ENCODE results near the gene EPHB3.

Gene EPHB3

DNA sequence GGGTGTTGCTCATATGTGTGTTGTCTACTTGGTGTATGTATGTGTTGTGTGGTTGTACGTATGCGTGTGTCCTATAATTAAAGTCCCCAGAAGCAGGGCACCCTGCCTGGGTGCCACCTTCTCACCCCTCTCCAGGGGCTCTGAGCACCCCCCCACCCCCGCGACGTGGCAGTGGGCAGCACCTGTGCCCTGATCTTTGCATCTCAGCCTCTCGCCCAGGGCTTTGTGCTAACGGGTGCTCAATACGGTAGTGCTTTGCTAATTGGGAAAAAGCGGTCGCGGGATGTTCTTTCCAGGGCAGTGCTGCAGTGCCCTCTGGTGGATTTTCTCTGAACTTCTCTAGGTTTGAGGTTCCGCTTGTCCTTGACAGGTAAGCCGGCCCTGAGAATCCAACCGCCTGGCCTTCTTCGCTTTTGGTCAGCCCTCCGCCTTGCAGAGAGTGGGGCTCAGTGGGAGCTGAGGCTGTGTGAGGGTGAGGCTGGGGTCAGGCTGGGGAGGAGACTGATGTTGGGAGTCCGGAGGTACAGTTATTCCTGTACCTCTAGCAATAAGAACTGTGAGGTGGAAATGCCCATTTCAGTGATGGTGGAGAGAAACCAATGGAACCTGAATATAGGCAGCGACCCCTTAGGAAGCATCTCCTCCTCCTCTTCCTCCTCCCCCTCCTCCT lies 17.6 kb upstream of the EPHB3 start:
- peak; percentile 73 for DNase-seq

DNA sequence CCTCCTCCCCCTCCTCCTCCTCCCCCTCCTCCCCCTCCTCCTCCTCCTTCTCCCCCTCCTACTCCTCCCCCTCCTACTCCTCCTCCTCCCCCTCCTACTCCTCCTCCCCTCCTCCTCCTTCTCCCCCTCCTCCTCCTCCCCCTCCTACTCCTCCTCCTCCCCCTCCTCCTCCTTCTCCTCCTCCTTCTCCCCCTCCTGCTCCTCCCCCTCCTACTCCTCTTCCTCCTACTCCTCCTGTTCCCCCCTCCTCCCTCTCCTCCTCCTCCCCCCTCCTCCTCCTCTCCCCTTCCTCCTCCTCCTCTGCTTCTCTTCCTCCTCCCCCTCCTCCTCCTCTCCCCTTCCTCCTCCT lies 17.1 kb upstream of the EPHB3 start:
- no peak for DNase-seq

DNA sequence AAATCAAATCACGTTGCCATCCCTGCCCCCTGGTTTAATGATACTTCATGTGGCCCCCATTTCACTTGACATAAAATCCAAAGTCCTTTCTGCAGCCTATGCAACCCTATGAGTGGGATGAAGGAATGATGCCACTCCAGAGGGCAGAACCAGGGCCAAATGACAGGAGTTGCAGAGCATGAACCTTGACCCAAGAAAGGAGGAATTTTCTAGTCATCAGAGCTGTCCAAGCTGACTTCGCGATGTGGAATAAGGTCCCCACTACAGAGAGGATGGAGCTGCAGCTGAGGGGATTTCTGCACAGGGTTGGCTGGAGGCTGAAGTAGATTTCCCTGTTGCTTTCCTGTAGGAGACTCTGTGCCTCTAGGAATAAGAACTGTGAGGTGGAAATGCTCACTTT lies 15.8 kb upstream of the EPHB3 start:
- no peak for DNase-seq

DNA sequence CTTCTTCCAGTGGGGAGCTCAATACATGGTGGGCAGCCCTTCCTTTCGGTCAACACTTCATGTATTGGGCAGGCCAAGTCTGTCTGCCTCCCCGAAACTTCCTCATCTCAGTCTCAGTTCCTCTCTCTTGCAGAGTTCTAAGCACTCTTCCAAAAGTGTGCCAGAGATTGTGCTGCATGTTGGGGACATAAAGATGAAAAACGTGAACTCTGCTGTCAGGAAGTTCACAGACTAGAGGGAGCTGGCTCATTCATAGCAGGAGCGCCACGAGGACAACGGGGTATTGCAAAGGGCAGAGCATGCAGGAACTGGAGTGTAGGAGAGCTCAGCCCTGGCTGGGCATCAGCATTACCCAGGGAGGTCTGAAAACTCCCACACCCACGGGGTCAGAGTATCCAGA lies 15.3 kb upstream of the EPHB3 start:
- DNase-seq = no peak

DNA sequence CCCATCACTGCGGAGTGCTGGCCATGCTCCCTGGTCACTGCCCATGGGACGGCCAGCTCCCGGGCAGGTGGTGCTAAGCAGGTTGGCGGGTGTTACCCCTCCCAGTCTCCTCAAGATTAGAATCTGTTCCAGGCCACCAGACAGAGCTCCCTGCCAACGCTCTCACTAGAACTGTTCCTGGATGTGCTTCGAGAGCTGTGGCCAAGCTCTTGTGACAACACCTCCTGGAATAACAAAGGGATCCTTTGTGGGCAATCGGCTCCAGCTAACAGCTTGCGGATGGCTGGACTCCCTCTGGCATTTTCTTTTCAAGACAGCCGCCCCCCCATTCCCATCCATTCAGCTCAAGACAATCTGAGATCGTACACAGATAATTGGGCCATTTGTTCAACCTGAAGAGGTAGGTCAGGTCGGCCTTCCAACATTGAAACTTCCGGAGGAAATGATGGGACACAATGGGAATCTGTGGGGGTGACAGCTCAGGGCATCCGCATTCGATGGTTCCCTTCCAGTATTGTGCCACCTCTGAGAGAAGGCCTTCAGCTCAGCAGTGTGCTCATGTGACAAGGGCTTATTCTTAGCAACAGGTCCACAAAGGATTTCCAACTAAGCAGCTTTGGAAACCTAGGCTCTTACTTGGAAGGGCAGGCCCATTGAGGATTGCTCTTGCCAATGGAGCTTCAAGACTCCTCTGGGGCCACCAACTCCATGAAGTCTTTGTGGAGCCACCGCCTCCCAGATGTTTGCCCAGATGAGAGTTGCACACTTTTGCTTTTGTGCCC lies 11.6 kb upstream of the EPHB3 start:
- no peak for DNase-seq

DNA sequence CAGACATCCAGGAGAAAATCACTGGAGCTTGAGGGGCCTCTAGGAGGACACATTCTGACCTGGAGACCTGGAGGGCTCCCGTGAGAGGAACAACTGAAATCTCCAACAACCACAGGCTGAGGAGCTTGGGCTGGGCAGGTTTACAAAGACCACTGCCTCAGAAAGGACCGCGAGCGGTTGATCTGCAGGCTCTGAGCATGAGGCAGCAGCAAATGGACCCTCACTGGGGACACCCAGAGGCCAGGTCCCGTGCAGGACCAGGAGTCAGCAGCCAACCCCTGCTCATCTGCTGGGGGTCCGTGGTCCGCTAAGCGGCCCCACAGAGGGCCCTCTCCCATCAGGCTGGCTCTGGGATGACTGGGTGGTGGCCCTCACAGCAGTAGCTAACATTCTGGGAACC lies 10.5 kb upstream of the EPHB3 start:
- no peak for DNase-seq

DNA sequence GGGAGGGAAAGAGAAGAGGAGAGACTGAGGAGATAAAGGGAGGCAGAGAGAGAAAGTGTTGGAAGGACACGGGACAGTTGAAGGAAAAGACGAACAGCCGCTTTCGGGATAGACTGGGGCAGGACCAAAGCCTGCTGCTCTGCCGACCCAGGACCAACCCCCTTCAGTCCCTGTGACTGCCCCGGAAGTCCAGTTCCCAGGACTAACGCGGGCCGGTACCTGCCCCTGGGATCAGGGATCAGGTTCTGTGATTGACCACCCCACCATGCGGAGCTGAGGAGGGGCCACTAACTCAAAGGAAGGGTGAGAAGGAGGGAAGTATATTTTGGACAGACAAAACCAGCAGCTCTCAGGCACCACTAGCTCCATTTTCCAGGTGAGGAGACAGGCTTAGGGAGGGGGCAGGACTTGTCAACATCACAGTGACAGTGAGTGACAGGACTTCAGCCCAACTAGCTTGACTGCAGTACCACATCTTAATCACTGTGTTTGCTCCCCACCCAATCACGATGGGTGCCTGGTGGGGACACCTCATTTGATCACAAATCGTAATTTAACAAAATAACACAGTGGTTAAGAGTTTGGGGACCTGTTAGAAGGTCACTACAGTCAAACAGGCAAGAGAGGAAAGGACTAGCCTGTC lies 9.8 kb upstream of the EPHB3 start:
- DNase-seq = no peak

DNA sequence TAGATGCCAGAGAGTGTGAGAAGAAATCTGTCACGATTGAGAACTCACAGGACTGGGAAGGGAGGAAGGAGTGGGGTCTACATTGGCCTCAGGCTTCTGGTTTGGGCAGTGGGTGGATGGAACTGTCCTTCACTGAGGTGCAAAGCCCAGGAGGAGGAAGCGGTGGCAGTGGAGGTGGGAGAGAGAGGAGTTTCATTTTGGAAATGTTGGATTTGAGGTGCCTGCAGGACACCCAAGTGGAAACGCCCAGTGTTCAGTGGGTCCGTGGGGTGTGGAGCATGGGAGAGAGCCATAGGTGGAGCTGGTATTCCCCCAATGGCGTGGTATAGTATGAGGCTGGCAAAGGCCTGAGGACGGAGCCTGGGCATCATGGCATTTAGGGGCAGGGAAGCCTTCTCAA lies 9.3 kb upstream of the EPHB3 start:
- no peak for DNase-seq

DNA sequence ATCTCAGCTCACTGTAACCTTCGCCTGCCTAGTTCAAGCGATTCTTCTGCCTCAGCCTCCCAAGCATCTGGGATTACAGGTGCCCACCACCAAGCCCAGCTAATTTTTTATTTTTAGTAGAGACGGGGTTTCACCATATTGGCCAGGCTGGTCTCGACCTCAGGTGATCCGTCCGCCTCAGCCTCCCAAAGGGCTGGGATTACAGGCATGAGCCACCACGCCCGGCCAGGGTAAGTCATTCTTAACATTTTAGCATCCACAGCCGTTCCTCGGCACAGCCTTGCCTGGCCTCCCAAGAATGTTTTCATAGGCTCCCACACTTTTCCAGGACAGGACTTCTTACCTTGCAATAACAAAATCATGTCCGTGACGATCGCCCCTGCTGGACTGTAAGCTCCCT lies 8.7 kb upstream of the EPHB3 start:
- no peak for DNase-seq

DNA sequence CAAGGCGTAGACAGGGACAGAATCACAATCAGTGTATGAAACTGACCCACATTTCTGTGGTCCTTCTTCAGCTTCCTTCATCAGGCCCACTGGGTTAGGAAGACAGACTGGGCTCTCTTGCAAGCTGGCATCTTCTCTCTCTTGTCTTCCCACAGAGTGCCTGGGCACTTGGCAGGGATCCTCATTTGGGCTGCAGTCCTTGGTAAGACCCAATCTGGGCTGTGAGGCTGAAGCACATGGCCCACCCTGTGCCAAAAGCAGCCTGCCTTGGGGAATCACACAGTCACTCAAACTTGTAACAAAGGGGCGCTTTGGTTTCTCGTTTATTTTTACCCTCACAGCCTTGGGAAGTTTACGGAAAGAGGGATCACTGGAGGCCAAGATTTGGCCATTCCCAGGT lies 8.2 kb upstream of the EPHB3 start:
- DNase-seq = no peak

DNA sequence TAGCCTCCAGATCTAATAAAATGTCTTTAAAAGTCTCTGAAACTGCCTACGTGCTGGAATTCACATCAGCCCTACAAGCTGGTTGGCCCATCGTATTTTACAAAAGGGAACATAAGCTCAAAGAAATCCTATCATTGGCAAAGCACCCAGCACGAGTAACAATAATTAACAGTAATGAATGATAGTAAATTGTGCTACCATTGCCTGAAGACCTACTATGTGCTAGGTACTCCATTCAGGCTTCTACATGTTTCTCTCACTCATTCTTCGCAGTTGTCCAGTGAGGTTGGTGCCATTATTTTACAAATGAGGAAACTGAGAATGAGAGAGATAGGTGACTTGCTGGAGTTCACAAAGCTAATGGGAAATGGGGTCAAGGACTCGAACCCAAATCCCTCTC lies 7.1 kb upstream of the EPHB3 start:
- DNase-seq = no peak

DNA sequence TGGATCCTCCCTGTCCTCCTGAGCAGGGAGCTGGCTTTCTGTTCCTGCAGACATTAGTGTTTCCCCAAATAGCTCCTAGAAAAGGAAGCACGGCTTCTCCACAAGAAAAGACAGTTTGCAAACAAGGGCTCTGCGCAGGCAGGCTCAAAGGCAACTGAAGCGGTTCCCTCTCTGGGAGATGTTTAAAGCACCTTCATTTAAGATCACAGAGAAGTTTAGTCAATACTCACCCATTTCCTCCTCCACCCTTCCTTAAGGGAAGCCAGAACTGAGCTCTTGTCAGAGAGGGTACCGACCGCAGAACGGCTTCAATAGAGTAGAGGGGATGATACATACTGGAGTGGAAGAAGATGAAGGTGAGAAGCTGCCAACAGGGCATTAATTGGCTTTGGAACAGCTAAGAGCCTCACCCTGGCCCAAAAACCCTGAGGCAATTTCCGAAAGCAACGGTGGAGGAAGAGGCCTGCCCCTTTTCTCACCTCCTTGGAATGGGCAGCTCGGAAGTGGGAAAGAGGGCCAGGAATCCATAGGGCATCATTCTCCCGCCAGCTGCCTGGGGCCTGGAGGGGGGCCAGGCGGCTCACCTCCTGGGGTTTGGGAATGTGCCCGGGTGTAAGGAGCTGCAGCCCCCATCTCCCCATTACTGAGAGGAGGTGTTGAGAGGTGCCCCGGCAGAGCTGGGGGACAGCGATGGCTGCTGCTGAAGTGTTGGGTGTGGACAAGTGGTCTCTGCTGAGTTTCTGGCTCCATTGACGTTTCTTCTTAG lies 4.8 kb upstream of the EPHB3 start:
- DNase-seq = no peak

DNA sequence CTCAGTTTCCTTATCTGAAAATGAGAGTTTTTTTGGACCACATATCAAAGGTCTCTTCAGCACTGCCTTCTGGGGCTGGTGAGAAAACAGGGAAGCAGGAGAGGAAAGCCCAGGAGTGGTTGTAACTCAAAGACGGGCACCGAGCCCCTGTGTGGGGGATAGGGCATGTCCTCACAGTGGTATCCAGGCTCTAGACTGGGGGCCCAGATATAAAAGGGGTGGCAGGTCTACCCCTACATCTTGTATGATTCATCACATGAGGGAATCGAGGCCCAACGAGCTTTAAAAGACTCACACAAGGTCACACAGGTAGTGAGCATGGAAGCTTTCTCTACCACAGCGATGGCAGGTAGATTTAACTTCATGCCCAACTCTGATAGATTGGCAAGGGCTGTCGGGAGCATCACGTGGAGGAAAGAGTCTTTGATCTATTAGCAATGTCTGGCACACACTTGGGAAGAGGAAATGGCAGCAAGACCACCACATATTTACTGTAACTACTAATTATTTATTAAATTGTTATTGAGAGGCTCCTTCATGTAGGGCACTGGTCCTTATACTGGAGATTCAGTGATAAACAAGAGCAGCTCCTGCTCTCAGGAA lies 4.1 kb upstream of the EPHB3 start:
- DNase-seq = no peak

DNA sequence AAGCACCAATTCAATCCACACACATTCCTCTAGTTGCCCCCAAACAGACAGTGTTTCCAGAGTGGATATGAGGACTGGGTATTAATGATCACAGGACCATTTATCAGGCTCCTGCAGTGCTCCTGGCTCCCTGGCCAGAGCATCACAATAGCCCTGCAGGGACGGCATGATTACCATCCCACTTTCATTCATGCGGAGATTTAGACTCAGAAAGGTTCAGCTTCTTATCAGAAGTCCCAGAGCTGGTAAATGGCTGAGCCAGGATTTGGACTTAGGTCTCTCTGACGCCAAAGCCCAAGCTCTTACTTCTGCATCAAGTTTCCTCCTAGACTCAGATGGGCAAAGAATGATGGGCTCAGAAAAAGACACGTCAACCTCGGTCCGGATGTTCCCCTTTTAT lies 2.9 kb upstream of the EPHB3 start:
- no peak for DNase-seq

DNA sequence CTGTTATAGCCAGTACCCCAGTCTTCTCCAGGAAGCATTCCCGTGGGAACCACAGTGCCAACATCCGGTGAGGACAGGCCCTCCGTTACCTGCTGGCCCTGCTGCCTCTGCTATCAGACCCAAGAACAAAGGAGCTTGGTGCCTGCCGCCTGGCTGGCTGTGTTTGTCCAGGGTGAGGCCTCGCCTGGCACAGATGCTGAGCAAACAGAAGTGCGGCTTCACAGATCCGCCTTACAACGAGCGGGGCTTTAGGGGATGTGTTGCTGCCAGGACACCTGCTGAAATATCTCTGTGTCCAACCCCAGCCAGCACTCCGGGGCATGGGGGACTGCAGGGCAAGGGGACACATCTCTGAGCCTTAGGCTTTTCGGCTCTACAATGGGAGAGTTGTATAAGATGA lies 2.2 kb upstream of the EPHB3 start:
- peak; percentile 89 for DNase-seq

DNA sequence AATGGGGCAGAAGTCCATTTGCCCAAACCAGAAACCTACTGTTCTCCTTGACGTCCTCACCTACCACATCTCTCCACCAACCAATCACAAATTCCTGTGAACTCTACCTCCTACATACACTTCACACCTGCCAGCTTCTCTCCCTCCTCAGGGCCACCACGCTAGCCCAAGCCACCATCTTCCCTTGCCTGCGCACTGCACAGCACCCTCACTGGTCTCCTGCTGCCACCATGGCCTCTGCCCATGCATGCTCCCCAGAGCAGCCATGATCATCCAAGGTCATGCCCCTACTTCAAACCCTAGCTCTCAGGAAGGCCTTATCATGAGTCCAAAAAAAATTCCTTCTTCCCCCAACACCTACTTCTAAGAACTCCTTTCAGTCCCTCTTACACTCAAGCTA lies 1.1 kb upstream of the EPHB3 start:
- DNase-seq = no peak

DNA sequence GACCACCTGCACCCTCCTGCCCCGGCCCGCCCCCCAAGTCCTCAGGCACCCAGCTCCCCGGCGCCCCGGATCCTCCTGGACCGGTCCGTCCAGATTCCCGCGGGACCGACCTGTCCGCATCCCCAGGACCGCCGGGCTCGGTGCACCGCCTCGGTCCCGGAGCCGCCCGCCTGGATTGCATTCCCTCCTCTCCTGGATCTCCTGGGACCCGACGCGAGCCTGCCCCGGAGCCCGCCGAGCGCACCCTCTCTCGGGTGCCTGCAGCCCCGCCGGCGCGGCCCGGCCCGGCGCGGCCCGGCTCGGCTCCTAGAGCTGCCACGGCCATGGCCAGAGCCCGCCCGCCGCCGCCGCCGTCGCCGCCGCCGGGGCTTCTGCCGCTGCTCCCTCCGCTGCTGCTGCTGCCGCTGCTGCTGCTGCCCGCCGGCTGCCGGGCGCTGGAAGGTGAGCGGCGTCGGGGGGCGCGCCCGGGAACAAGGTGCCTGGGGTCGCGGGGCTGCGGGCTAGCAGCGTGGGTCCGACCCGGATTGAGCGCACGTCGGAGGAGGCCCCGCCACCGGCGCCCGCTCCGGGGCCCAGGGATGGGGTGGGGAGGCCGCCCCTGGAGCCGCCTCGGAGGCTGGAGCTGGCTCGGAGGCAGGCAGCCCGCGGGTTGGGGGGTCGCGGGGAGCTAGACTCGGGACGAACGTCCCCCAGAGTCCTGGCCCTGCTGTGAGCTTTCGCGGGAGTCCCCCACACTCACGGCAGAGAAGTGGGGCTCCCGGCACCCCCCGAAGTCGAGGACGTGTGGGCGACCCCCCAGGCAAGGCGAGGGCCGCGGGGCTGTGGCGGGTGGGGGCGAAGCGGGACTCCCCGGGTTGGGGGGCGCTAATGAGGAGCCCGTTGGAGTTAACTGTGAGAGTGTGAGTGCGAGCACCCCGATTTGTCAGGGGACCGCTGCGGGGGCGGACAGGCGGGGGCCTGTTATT lies 610 bp downstream of the EPHB3 start:
- DNase-seq = no peak

DNA sequence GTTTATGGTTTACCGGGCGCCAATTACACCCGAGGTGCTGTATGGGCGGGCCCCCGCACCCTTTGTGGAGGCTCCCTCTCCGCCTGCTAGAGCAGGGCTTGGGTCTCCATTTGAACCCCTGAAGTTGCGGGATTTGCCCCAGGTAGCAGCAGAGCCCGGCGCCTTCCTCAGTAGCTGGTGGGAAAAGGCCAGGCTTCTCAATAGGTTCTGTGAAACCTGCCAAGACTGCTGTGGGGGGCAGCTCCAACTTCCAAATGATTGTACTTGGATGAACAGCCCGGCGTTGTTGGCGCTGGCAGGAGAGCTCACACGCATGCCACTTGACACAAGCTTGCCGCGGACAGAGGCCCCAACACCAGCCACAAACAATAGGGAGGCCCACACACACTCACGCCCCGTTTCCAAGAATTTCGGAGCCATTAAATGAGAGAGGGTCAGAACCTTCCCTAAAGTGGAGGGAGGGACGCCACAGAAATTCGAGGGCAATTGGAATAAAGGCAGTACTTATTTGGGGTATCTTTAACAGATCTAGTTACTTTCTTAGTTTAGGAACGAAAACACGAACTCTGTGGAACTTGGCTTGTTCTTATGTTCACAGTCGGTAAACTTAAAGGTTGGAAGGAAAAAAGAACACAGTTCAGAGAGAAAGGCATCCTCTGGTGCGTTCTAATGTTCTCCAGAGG lies 1.4 kb downstream of the EPHB3 start:
- DNase-seq = no peak

DNA sequence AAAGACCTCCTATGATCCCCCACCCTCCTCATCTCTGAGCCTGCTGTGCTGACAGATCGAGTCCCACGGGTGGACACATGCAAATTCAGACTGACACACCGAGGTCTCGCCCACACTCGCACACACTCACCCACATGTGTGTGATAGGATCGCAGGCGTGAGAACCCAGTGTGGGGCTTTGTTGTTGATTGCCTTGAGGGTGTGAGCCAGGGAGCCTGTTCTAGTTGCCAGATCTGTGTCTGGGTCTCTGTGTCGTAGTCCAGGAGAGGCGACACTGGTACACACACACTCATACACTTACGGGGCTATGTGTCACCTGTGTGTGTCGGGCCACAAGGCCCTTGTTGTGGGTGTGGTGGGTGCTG lies 2.0 kb downstream of the EPHB3 start:
- DNase-seq = no peak

DNA sequence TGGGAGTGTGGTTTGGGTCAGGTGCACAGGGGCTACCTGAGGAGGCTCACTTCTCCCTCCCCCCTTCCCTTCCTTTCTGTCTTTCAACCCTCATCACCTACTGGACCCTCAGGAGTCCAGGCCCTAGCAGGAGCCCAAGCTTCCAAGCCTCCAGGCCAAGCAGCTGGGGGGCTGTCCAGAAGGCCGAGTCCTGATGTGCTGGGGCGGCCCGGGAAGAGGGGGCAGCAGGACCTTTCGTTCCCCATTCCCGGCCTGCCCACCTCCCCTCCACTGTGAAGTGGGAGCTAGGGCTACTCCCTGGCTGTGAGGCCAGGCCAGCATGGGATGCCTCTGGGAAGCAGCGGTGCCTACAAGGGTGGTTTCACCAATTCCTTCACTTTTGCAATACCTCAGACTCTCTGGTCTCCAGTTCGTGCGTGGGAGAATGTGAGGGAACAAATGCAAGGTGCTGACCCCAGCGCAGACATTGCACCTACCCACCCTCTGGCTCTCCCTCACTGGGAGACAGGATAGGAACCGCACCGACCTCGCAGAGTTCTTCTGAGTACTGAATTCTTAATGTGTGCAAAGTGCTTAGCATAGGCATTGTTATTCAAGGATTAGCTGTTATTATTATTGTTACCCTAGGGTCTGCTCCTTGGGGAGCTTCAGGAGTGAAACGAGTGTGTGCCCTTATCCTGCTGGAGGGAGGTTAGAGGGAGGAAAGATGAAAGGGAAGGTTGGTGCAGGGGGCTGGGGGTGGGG lies 2.5 kb downstream of the EPHB3 start:
- DNase-seq = no peak

Data from NCI-H510A (cell line).